Panc1 (cell line): ENCODE data around the gene LRP1B. TPM values are rescaled to one million over a fixed set of nuclear protein-coding genes. Genes with fewer than 3 reads are reported as not detected.

ENCODE experiments used
- ATAC-seq: fragments of 200-7000 bp; cut with Tn5 transposase; 2 replicates; pipeline ENCODE4 v1.9.1; 2020; ENCODE audit warnings: mild to moderate bottlenecking, moderate library complexity
- BruUV-seq: library from RNA; stranded (reverse); fragments of 400-500 nt; replicated peaks from 2 replicates; lab custom pipeline; 2021; lab: Mats Ljungman, UMichigan
- CTCF ChIA-PET: fragments of 300-600 bp; sonication (Branson Sonifier 250); formaldehyde crosslinking; loops from one replicate; lab custom pipeline; 2022; ENCODE audit warnings: antibody characterized with exemption; lab: Charles Lee
- POLR2A ChIA-PET: fragments of 300-600 bp; sonication (Branson Sonifier 250); formaldehyde crosslinking; loops from one replicate; lab custom pipeline; 2022; ENCODE audit warnings: antibody characterized with exemption; lab: Charles Lee
- DNase-seq: peaks from one replicate; pipeline ENCODE4 v3.0.0-alpha.2; 2010; ENCODE audit warnings: low read depth, low spot score
- H3K27ac ChIP-seq: 2 replicates; pipeline ENCODE4 v1.5.1; 2011; ENCODE audit warnings: mild to moderate bottlenecking, low read length, inconsistent platforms
- H3K27me3 ChIP-seq: fragments of 200-500 bp; sonication (Bioruptor generic); 2 replicates; pipeline ENCODE4 v1.6.0; 2014; ENCODE audit warnings: low read length, inconsistent platforms; ENCODE audit not compliant: control insufficient read depth, insufficient read depth
- H3K36me3 ChIP-seq: fragments of 200-500 bp; sonication (Bioruptor generic); 2 replicates; pipeline ENCODE4 v1.5.1; 2014; ENCODE audit warnings: inconsistent platforms, mild to moderate bottlenecking, low read length, moderate library complexity; ENCODE audit not compliant: control insufficient read depth, insufficient read depth
- H3K4me1 ChIP-seq: 2 replicates; pipeline ENCODE4 v1.5.1; 2011; ENCODE audit warnings: inconsistent platforms, mild to moderate bottlenecking, low read length, moderate library complexity; ENCODE audit not compliant: control insufficient read depth, insufficient read depth
- H3K4me3 ChIP-seq, 2 experiments: 2 replicates each; pipeline ENCODE4 v1.5.1; 2011 to 2012; ENCODE audit warnings: low read depth in 2 of 2, low read length in 2 of 2, mild to moderate bottlenecking in 2 of 2, inconsistent platforms in 1 of 2, moderate library complexity in 1 of 2
- H3K9me3 ChIP-seq: fragments of 200-500 bp; sonication (Bioruptor generic); 2 replicates; pipeline ENCODE4 v1.5.1; 2014; ENCODE audit warnings: low read depth, mild to moderate bottlenecking, inconsistent platforms, low read length, moderate library complexity; ENCODE audit not compliant: control insufficient read depth, insufficient read depth
- POLR2AphosphoS5 ChIP-seq: IDR thresholded peaks from 2 replicates; pipeline ENCODE4 v1.6.1; 2012; ENCODE audit warnings: mild to moderate bottlenecking, low read depth, low read length, moderate library complexity
- SIN3A ChIP-seq: IDR thresholded peaks from 2 replicates; pipeline ENCODE4 v1.6.1; 2012; ENCODE audit warnings: low read depth, mild to moderate bottlenecking, low read length, moderate library complexity, borderline replicate concordance; ENCODE audit not compliant: insufficient read depth
- TCF7L2 ChIP-seq: IDR thresholded peaks from 2 replicates; pipeline ENCODE4 v1.6.1; 2011; ENCODE audit warnings: mild to moderate bottlenecking, low read depth, low read length, inconsistent platforms
- in situ Hi-C: cut with HindIII; loops from 2 replicates; pipeline ENCODE4 v1.10.0; 2016; ENCODE audit warnings: low sequenced_read_pairs, low pct_unique_long_range_greater_than_20kb
- intact Hi-C: fragments of 100-400 bp; cut with micrococcal nuclease; formaldehyde crosslinking; loops from one replicate; pipeline ENCODE4 v1.10.0; 2022; ENCODE audit not compliant: unreplicated experiment
- total RNA-seq: library from RNA; stranded (reverse); gene quantifications from one replicate; pipeline ENCODE4 v1.2.1, GENCODE V29; 2021; ENCODE audit not compliant: unreplicated experiment
- TF ChIP-seq, protein P1 (sequence below), 2 experiments: IDR thresholded peaks; 2 replicates each; pipeline ENCODE4 v1.6.1; 2011 to 2012; ENCODE audit warnings: low read depth in 2 of 2, control low read depth in 1 of 2, low read length in 1 of 2, mild to moderate bottlenecking in 1 of 2, moderate library complexity in 1 of 2; ENCODE audit not compliant: insufficient read depth in 1 of 2
- TF ChIP-seq, protein P2 (sequence below): fragments of 450-650 bp; IDR thresholded peaks from 2 replicates; pipeline ENCODE4 v1.5.1; 2017; ENCODE audit warnings: mild to moderate bottlenecking

Gene LRP1B
- total RNA-seq, 1 experiment from 2014 or later: 0.54 TPM

DNA sequence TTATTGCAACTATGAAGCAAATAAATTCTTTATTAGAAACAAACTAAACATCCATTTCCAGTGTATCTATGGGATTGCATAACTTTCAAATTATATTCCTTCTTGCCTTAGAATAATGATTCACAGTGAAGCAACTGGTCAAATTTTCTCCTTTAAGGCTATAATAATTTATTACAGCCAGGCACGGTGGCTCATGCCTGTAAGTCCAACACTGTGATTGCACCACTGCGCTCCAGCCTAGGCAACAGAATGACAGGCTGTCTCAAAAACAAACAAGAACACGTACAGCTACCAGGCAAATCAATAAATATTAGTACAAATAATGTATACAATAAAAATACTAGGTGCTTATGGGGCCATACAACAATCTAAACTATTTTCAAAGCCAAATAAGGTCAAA, 1416.2 kb downstream of the LRP1B start:
- TF ChIP-seq POLR2AphosphoS5: no peak
- no peak for TF ChIP-seq SIN3A
- TF ChIP-seq, protein P1, sequence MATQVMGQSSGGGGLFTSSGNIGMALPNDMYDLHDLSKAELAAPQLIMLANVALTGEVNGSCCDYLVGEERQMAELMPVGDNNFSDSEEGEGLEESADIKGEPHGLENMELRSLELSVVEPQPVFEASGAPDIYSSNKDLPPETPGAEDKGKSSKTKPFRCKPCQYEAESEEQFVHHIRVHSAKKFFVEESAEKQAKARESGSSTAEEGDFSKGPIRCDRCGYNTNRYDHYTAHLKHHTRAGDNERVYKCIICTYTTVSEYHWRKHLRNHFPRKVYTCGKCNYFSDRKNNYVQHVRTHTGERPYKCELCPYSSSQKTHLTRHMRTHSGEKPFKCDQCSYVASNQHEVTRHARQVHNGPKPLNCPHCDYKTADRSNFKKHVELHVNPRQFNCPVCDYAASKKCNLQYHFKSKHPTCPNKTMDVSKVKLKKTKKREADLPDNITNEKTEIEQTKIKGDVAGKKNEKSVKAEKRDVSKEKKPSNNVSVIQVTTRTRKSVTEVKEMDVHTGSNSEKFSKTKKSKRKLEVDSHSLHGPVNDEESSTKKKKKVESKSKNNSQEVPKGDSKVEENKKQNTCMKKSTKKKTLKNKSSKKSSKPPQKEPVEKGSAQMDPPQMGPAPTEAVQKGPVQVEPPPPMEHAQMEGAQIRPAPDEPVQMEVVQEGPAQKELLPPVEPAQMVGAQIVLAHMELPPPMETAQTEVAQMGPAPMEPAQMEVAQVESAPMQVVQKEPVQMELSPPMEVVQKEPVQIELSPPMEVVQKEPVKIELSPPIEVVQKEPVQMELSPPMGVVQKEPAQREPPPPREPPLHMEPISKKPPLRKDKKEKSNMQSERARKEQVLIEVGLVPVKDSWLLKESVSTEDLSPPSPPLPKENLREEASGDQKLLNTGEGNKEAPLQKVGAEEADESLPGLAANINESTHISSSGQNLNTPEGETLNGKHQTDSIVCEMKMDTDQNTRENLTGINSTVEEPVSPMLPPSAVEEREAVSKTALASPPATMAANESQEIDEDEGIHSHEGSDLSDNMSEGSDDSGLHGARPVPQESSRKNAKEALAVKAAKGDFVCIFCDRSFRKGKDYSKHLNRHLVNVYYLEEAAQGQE (IDR thresholded peaks at IDR 0.05; ENCODE audit: insufficient read depth in 1 of 2, low read depth in 2 of 2, low read length in 1 of 2): no peak
- TF ChIP-seq, protein P2, sequence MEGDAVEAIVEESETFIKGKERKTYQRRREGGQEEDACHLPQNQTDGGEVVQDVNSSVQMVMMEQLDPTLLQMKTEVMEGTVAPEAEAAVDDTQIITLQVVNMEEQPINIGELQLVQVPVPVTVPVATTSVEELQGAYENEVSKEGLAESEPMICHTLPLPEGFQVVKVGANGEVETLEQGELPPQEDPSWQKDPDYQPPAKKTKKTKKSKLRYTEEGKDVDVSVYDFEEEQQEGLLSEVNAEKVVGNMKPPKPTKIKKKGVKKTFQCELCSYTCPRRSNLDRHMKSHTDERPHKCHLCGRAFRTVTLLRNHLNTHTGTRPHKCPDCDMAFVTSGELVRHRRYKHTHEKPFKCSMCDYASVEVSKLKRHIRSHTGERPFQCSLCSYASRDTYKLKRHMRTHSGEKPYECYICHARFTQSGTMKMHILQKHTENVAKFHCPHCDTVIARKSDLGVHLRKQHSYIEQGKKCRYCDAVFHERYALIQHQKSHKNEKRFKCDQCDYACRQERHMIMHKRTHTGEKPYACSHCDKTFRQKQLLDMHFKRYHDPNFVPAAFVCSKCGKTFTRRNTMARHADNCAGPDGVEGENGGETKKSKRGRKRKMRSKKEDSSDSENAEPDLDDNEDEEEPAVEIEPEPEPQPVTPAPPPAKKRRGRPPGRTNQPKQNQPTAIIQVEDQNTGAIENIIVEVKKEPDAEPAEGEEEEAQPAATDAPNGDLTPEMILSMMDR: no peak
- TF ChIP-seq TCF7L2: no peak
- ATAC-seq (no peak), DNase-seq (no peak)
- ChIA-PET CTCF (no interaction called here), POLR2A (no interaction called here)
- Histone ChIP-seq H3K4me1 (no peaks in the 10 kb centered on the region), H3K9me3 (no peaks in the 10 kb centered on the region), H3K27ac (no peak overlapping the region), H3K4me3 (no peak overlapping the region), H3K36me3 (no peaks in the 10 kb centered on the region), H3K27me3 (no peaks in the 10 kb centered on the region)
- BruUV-seq: no TSS peak
- in situ Hi-C loops (no loop called here), intact Hi-C loops (no loop called here)

DNA sequence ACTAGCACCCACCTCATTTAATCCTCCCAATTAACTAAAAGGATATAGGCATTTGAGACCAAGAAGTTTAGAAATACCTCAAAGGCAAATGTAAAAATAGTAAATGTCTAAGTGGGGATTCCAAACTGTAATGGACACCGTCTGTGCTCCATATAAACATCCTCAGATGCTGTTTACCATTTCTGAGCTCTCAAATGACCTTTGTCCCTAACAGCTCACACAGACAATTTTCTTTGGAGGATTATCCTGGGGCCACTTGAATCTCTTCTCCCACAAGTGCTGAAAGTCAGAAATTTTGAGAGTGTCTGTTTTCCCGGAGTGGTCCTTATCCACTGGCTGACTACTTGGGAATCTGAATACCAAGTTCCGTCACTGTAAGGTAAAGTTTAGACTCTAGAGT, 1418.9 kb downstream of the LRP1B start:
- TF ChIP-seq, protein P1 (IDR thresholded peaks at IDR 0.05; ENCODE audit: insufficient read depth in 1 of 2, low read depth in 2 of 2, low read length in 1 of 2): no peak
- TF ChIP-seq TCF7L2 (no peak), POLR2AphosphoS5 (no peak), SIN3A (no peak)
- TF ChIP-seq, protein P2: no peak
- POLR2A ChIA-PET: no interaction called here
- Histone ChIP-seq H3K27ac (no peak overlapping the region), H3K4me1 (no peaks in the 10 kb centered on the region), H3K9me3 (no peaks in the 10 kb centered on the region), H3K4me3 (no peak overlapping the region), H3K27me3 (no peaks in the 10 kb centered on the region), H3K36me3 (no peaks in the 10 kb centered on the region)
- CTCF ChIA-PET: no interaction called here
- in situ Hi-C loops: no loop called here
- BruUV-seq: no TSS peak
- ATAC-seq (no peak), DNase-seq (no peak)
- intact Hi-C loops: no loop called here
